G401.6 (cell line): ENCODE measurements around the gene PRICKLE4.
"Not testable (repeated sequence)": the region's sequence is repeated elsewhere in the genome, so short reads cannot be mapped to it uniquely, and the experiment has no call there.

ENCODE experiments used
- FAIRE-seq: peaks from 2 replicates; lab custom pipeline; 2012; peaks lifted over from hg19 to GRCh38; lab: Jason Lieb, UNC

PRICKLE4 gene

DNA sequence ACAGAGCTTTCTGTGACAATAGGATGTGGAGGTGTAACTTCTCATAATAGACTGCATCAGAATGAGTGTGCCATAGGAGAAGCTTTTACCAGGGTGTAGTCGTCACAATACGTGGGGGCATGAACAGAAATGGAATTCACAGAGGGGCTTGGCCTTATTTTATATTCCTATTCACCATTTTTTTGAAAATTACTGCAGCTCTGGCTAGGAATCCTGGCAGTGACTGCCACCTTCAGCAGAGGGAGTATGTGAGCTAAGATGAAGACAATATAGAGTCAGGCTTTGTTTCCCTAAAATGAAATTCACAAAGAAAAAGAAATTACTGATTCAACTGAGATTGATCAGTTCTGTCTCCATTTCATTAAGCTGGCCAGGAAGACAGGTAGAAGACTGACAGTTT, 20.8 kb downstream of the PRICKLE4 start:
- peak; percentile 60 for FAIRE-seq

DNA sequence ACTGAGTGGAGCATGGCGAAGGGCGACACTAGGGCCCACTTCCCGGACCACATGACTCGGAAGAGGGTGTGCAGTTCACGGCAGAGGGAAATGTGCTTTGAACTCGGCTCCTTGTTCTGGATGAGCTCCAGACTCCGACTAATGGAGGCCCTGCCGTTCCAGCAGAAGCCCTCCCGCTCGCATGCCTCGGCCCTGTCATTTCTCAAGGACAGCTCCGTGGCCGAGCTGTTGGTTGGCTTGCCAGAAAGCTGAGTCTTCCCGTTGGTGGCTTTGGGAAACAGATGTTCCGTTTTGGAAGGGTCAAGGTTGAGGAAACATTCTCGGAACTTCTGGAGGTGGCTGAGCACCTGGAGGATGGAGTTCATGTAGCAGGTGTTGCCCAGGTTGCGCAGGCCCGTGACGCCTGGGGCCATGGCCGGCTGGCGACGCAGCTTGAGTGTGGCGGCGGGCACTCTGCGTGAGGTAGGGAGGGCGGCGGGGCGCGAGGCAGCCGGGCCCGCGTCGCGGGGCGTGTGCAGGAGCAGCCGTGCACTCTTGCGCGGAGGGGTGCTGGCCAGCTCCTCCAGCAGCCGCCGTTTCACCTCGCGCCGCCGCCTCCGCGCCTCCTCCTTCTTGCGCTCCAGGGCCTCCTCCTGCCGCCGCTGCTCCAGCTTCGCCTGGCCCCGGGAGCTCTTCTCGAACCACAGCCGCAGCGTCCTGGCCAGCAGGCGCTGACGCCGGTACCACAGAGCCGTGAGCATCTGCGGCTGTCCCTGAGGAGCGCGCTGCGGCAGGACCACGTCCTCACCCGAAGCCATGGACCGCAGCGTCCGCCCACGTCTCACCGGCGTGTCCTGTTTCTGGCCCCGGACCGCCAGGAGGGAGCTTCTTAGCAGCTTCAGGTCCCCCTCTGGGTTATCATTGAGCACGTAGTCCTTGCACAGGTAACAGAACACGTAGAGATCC, 25.5 kb downstream of the PRICKLE4 start:
- FAIRE-seq, result no peak

DNA sequence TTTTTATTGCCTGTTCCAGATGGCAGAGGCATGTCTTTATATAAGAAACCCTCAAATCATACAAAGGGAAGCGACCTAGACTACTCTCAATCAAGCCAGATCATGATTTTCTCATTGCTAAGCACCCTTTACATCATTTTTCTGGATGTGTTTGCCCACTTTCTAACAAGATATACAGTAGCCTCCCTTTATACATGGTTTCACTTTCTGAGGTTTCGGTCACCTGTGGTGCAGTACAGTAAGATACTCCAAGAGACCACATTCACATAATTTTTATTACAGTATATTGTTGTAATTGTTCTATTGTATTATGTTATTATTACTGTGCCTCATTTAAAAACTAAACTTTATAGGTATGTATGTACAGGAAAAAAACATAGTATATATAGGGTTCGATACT, 30.5 kb downstream of the PRICKLE4 start:
- FAIRE-seq, result no peak

DNA sequence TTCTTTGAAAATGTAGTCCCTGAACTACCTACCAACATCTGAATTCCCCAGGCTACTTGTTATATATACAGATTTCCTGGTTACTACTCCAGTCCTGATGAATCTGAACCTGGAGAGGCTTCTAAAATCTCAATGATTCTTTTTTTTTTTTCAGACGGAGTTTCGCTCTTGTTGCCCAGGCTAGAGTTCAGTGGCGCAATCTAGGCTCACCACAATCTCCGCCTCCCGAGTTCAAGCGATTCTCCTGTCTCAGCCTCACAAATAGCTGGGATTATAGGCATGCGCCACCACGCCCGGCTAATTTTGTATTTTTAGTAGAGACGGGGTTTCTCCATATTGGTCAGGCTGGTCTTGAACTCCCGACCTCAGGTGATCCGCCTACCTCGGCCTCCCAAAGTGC, 31.4 kb downstream of the PRICKLE4 start:
- not testable (repeated sequence) for FAIRE-seq

DNA sequence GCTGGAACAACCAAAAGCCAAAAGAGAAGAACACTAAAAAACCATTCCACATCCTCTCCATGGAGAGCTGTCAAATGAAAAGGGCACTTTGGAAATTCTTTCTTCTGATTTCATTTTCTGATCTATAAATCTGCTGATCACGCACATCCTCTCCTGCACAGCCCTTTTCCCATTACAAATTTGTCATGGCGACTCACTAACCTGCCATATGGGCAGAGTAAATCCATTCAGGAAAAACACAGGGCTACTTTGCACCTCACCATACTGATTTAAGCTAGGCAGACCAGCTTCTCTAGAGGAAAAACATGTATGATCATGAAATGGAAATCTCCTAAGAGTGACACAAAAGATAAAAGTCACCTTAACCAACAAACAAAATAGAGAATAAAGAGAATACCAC, 32.9 kb downstream of the PRICKLE4 start:
- FAIRE-seq, result no peak

DNA sequence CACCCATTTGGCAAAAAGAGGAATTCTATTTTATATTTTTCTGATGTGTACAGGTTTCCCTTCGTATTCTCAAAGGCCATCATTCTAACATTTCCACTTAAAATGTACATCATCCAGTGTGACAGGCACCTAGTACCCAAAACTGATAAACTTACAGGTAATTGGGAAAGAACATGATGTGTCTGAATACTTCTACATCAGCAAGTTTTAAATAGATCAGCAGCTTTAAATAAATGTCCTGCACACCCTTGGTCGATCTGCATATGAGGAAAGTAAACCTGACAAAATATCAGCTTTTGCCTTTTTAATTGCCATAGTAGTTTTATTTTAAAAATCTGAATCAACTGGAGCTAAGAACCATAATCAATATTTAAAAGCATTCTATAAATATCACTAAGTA, 33.4 kb downstream of the PRICKLE4 start:
- peak; percentile 85 for FAIRE-seq

DNA sequence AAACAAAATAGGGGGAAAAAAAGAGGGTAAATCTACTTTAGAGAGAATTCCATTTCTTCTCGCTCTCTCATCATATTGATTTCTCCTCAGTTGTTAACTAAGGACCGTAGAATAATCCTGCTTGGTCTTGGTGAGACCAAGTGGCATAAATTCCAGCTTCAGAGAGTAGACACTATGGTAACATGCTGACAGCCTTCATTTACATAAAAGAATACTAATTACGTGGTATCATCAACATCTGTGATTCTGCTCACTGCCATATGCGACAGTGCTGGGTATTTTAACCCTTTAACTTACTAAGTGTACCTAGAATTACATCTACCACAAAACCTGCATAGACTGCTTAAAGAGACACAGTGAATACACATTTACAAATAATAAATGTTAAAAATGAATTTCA, 34.0 kb downstream of the PRICKLE4 start:
- no peak for FAIRE-seq

DNA sequence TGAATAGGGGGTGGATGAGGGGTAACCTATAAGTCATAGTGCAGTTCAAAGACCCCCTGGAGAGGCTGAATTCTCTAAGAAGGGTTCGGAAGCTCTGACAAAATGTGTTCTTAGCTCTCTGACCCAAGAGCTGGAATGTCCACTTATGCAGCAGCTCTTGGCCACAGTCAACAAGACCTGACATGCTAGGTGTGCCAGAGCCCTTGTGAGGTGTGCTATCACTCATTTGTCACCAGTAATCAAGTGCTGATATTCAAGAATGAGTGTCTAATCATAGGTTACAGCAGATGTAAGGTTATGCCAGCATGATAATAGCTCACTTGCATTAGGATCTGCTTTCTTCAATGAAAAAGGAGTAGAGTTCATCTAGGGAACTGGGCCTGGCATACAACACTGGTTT, 35.0 kb downstream of the PRICKLE4 start:
- no peak for FAIRE-seq

DNA sequence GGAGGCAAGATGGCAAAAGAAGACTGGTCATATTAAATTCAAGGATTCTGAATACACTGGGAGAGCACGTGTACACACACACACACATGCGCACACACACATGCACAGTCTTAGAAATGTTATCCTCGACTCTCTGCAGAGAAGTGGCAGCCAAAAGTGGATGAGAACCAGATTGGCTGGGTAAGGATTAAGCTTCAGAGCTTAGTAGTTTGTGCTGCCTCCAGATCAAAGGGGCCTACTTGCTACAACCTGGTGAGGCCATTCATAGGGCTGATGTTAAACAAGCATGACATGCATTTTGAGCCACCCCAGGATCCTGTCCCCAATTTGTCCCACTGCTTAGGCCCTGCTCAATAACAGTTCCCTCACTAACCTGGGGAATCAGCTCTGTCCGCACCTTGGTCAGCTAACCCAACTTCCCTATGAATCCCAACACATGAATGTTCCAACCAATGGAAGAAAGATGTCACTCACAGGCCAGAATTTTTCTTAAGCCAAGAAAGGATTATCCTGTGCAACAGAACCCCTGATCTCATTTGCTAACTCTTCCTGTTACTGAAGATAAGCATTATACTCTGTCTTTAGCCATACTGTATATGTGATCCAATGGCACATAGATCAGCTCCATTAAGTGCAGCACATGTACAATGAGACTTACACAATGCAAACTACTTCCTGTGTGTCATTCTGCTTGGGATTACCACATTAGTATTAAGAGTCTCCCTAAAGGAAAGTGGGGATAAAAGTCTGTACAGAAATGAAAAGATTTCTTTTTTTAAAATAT, 37.9 kb downstream of the PRICKLE4 start:
- no peak for FAIRE-seq

DNA sequence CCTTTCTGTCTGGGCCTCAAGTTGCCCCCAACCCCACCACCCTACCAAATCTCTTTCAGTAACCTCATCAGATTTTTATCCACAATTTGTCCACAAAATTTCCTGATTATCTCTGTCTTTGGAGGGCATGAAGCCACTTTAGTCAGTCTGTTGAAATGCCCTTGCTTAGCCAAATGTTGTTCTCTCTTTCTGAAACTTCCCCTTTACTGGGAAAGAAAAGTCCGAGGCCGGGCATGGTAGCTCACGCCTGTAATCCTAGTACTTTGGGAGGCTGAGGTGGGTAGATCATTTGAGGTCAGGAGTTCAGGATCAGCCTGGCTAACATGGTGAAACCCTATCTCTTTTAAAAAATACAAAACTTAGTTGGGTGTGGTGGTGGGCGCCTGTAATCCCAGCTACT, 40.7 kb downstream of the PRICKLE4 start:
- no peak for FAIRE-seq

DNA sequence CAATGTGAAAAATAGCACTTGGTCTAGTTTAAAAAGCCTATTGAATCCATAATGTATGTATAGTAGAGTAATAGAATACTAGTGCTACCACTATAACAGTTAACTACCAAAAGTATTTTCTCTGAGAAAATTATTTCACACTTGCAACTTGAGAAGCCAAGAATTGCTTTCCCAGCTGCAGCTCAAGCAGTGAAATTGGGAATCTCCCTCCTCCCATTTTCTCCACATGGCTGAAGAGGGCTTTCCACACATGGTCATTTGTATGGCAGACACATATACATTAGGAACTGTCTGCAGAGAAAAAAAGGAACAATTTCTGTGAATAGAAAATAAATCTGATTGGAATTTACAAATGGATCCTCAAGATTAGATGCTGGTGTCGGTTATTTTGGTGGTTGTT, 41.4 kb downstream of the PRICKLE4 start:
- no peak for FAIRE-seq

DNA sequence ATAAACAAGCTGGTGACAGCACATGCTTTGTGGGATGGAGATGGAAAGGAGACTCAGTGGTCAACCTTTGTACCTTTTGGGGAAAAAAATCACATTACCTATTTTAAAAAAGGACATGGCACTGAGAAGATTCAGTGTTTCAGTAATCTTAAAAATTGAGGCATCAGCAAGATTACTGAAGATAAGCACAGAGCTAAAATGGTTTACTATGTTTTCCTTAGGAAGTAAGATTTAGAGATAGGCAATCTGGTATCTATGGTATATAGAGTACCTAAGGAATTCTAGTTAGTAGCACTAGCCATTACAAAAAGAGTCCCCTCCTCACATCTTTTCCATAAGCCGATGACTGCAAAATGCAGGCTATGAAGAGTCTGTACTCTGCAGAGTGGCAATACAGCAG, 42.6 kb downstream of the PRICKLE4 start:
- no peak for FAIRE-seq

DNA sequence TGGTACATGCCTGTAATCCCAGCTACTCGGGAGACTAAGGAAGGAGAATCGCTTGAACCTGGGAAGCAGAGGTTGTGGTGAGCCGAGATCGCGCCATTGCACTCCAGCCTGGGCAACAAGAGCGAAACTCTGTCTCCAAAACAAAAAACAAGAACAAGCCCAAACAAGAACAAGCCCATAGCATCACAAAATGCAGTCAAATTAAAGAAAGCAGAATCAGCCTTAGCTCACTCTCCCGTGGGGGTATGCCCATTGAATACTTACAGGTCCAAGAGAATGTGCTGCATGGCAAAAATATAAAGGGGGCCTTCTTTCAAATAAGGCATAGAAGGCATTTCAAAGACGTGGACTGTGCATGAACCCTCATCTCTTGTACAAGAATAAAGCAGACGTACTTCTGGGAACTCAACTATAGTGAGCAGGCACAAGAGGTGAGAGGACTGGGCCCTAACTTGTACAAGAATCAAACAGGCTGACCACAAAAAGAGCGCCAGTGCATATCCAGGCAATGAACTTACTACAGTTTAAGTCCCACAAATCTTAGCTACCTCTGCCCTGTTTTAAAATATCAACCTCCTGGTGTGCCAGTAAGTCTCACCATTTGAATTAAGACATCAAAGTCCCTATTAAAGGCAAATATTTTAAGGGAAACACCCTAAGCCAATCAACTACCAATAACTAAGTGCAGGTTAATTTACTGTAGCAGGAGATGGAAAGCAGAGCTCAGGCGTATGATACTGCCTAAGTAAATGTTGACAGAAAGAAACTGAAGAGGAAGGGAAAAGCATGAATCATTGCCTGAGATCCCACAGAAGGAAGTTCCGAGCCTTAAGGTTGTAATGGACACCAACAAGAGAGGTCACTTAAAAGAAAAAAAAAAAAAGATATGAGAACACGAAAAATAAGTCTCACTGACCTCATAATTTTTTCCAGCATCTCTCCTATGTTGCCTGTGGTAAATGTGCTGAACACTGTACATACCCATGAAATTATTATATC, 44.3 kb downstream of the PRICKLE4 start:
- no peak for FAIRE-seq

DNA sequence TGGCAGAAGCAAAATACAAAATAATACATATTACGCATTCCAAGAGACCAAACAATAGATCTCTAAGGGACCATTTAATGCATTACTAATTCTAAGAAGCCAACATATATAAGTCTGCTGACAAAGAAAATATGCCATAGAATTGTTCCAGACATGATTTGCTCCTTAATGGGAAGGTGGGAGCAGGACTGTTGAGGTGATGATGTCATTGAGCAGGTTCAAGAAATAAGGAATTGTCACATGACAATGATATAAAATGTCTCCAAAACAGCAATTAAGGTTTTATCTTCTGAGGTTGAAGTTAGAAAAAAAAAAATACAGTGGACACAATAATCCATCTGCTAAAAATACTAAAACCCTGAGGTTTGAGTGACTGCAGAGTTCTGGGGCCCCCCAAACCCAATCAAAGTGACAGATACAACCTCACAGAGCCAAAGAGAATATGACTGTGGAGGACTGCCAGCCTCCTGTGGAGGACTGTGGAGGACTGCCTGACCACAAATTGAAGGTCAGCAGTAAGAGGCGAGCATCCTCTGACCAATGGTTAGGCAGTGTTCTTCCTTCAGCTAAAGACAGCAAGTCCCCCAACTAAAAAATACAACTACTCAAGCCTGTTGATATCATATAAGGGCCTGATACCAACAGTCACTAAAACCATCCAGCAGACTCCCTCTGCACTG, 45.9 kb downstream of the PRICKLE4 start:
- no peak for FAIRE-seq

DNA sequence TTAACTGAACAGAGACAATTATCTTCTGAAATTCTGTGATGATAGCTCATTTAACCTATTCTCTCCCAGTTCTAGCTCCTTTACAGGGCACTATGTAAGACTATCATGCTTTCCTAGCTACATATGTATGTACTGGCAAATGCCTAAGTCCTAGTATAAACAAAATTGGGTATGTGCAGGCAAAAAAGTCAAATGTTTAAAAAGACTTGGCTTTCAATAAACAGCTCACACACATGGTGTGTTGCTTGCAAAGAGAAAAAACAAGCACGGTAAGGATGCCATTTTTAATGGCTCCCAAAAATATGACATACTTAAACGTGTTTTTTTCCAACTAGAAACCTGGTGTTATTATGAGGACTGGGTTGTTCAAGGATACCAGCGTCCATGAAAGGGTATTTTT, 51.7 kb downstream of the PRICKLE4 start:
- FAIRE-seq, result no peak

DNA sequence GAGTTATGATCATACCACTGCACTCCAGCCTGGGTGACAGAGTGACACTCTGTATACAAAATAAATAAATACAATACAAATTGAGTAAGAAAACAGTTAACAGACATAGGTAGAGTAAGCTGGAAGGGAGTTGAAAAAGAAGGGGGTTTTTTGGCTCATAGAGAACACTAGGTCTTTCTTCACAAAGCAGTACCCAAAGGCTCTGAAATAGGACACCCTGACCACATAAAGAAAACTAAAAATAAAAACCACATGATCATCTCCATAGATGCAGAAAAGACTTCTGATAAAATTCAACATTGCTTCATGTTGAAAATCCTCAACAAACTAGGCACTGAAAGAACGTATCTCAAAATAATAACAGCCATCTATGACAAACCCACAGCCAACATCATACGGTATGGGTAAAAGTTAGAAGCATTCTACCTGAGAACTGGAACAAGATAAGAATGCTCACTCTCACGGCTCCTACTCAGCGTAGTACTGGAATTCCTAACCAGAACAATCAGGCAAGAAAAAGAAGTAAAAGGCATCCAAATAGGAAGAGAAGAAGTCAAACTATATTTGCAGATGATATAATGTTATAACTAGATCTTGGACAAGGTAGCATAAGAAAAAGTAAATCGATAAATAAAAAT, 55.6 kb downstream of the PRICKLE4 start:
- FAIRE-seq, result no peak

DNA sequence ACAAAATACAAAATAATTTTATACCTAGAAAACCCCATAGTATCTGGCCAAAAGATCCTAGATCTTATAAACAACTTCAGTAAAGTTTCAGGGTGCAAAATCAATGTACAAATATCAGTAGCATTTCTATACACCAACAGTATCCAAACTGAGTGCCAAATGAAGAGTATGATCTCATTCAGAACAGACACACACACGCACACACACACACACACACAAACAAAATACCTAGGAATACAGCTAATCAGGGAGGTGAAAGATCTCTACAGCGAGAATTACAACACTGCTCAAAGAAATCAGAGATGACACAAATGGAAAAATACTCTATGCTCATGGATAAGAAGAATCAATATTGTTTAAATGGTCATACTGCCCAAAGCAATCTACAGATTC, 56.1 kb downstream of the PRICKLE4 start:
- no peak for FAIRE-seq
